Activated T-helper 1 cell treated with anti-CD3 and anti-CD28 coated beads, Interleukin-12 subunit alpha, Interleukin-12 subunit beta, Interleukin-2, Interleukin-4 antibody, amounts not matched to agents 30 ng/mL and 10 ng/mL and 1 ng/mL, durations not matched to agents 14 hours and 24 hours and 36 hours (primary cell): Measurements from ENCODE around the gene GEMIN2. TPM values are rescaled to one million over a fixed set of nuclear protein-coding genes. Genes with fewer than 3 reads are reported as not detected.
A peak's percentile ranks its signal among the peaks of the same experiment; 100 is the strongest.
"Not testable (repeated sequence)": the region's sequence is repeated elsewhere in the genome, so short reads cannot be mapped to it uniquely, and the experiment has no call there.

Source experiments
- DNase-seq: peaks from one replicate; pipeline ENCODE4 v3.0.0; 2021; ENCODE audit warnings: low spot score
- H3K27ac Mint-ChIP-seq: one replicate; pipeline ENCODE4 v1.8.0; 2021; ENCODE audit warnings: mild to moderate bottlenecking, mixed read lengths
- H3K27me3 Mint-ChIP-seq: one replicate; pipeline ENCODE4 v1.8.0; 2022; ENCODE audit warnings: mild to moderate bottlenecking, moderate library complexity, mixed read lengths; ENCODE audit not compliant: insufficient read depth
- H3K36me3 Mint-ChIP-seq: one replicate; pipeline ENCODE4 v1.8.0; 2021; ENCODE audit warnings: low read depth, mixed read lengths
- H3K4me1 Mint-ChIP-seq: one replicate; pipeline ENCODE4 v1.8.0; 2021; ENCODE audit warnings: low read depth, mixed read lengths
- H3K4me3 Mint-ChIP-seq: one replicate; pipeline ENCODE4 v1.8.0; 2021; ENCODE audit warnings: mild to moderate bottlenecking, moderate library complexity, mixed read lengths
- H3K9me3 Mint-ChIP-seq: one replicate; pipeline ENCODE4 v1.8.0; 2021; ENCODE audit warnings: mixed read lengths
- intact Hi-C: fragments of 100-400 bp; cut with micrococcal nuclease; formaldehyde crosslinking; loops from one replicate; pipeline ENCODE4 v1.15.1; 2024
- total RNA-seq: library from RNA; stranded (reverse); gene quantifications from 2 replicates; pipeline ENCODE4 v1.2.3, GENCODE V29; 2022

The GEMIN2 gene
- total RNA-seq, result 22.2 and 23.7 TPM in 2 replicates

GRCh38 chr14:39114073-39114838 is at the start of gene GEMIN2:
TSS of gene GEMIN2 (plus strand) at chr14:39114323. CDS start at chr14:39114339, 16 bp downstream.
- intact Hi-C loops, result loop anchor here (1.0 to 2.0 kb wide), 8 partner anchors 11 to 318 kb away; partner anchors contain the start of genes FBXO33, PNN, SEC23A and TRAPPC6B
- H3K4me1 Mint-ChIP-seq, result peaks cover 10% of the 10 kb centered on the region
- peaks cover 9% of the 10 kb centered on the region for H3K36me3 Mint-ChIP-seq

GRCh38 chr14:39069169-39069805 is 44.8 kb upstream of the GEMIN2 start:
- H3K27ac Mint-ChIP-seq, intact Hi-C loops, DNase-seq, H3K27me3 Mint-ChIP-seq, H3K4me3 Mint-ChIP-seq, H3K9me3 Mint-ChIP-seq, H3K4me1 Mint-ChIP-seq: not testable (repeated sequence)
- peaks cover 36% of the 10 kb centered on the region for H3K36me3 Mint-ChIP-seq

More at GRCh38 chr14:39114073-39114838, at the start of gene GEMIN2:
- Mint-ChIP-seq H3K27me3 (no peaks in the 10 kb centered on the region), H3K9me3 (no peaks in the 10 kb centered on the region), H3K4me3 (peak within 1 kb of the TSS; percentile 92), H3K27ac (peak within 1 kb of the TSS; percentile 96)
- DNase-seq, result peak; percentile 94

DNA sequence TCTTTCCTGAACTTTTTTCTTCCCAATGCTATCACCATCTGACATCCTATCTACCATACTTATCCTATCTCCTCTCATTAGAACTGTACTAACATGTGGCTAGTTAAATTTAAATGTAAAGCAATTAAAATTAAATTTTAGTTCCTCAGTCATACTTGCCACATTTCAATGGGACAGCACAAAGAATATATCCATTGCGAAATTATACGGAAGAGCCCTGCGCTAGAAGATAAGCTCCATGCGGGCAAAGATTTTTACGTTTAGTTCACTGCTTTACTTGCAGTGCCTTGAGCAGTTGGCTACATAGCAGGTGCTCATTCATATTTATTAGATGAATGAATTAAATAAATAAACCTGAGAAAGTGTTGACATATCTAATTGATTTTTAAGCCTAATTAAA is 44.2 kb upstream of the GEMIN2 start:
- Mint-ChIP-seq H3K27ac (no peak overlapping the region), H3K36me3 (peaks cover 35% of the 10 kb centered on the region), H3K4me1 (no peaks in the 10 kb centered on the region), H3K9me3 (no peaks in the 10 kb centered on the region), H3K27me3 (no peaks in the 10 kb centered on the region), H3K4me3 (no peak overlapping the region)
- intact Hi-C loops, result no loop called here
- DNase-seq, result no peak

DNA sequence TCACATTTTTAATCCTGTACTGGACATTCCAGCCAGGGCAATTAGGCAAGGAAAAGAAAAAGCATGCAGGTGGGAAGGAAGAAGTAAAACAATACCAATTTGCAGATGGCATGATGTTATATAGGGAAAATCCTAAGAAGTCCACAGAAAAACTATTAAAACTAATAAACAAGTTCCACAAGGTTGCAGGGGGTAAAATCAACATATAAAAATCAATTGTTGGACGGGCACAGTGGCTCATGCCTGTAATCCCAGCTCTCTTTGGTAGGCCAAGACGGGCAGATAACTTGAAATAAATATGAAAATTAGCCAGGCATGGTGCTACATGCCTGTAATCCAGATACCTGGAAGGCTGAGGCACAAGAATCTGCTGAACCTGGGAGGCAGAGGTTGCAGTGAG is 43.0 kb upstream of the GEMIN2 start:
- no peaks in the 10 kb centered on the region for H3K4me1 Mint-ChIP-seq
- no peaks in the 10 kb centered on the region for H3K27me3 Mint-ChIP-seq
- H3K9me3 Mint-ChIP-seq, result no peaks in the 10 kb centered on the region
- intact Hi-C loops, result no loop called here
- no peak overlapping the region for H3K4me3 Mint-ChIP-seq
- H3K36me3 Mint-ChIP-seq, result peaks cover 37% of the 10 kb centered on the region
- no peak for DNase-seq
- no peak overlapping the region for H3K27ac Mint-ChIP-seq

DNA sequence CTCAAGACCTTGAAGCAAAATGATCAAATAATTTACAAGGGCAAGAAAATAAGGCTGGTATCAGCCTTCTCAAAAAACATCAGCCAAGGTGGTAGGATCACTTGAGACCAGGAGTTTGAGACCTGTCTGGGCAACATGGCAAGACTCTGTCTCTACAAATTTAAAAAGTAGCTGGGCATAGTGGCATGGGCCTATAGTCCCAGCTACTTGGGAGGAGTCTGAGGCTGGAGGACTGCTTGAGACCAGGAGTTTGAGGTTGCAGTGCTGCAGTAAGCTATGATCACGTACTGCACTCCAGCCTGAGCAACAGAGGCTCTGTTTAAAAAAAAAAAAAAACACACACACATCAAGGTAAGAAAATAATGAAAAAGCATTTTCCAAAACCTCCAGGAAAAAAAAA is 33.2 kb upstream of the GEMIN2 start:
- Mint-ChIP-seq H3K4me1 (peaks cover 5% of the 10 kb centered on the region), H3K4me3 (no peak overlapping the region), H3K9me3 (no peaks in the 10 kb centered on the region), H3K36me3 (peaks cover 46% of the 10 kb centered on the region), H3K27me3 (no peaks in the 10 kb centered on the region), H3K27ac (no peak overlapping the region)
- DNase-seq, result no peak
- intact Hi-C loops, result no loop called here

GRCh38 chr14:39083127-39083526 is 31.0 kb upstream of the GEMIN2 start:
- Mint-ChIP-seq H3K36me3 (peaks cover 53% of the 10 kb centered on the region), H3K4me1 (peaks cover 3% of the 10 kb centered on the region), H3K27me3 (no peaks in the 10 kb centered on the region), H3K9me3 (no peaks in the 10 kb centered on the region), H3K4me3 (no peak overlapping the region), H3K27ac (no peak overlapping the region)
- intact Hi-C loops, result no loop called here
- DNase-seq, result no peak

DNA sequence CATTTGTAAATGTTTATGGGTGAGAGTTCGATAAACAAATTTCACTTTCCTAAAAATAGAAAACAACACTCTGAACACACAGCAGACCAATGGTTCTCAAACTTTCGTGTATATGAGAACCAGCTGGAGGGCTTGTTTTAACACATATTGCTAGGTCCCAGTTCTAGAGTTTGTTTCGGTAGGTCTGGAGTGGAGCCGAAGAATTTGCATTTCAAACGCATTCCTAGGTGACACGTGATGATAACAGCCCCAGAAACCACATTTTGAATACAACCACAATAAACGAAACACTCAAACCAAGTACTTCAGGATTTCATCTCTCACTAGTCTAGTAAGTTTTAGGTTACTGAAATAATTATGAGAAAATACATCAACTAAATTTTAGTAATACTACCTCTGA is 28.2 kb upstream of the GEMIN2 start:
- DNase-seq, result no peak
- Mint-ChIP-seq H3K27ac (no peak overlapping the region), H3K36me3 (peaks cover 58% of the 10 kb centered on the region), H3K27me3 (no peaks in the 10 kb centered on the region), H3K4me3 (no peak overlapping the region), H3K9me3 (no peaks in the 10 kb centered on the region), H3K4me1 (no peaks in the 10 kb centered on the region)
- intact Hi-C loops, result no loop called here

- Mint-ChIP-seq H3K4me1 (peaks cover 11% of the 10 kb centered on the region), H3K36me3 (peaks cover 63% of the 10 kb centered on the region), H3K4me3 (no peak overlapping the region), H3K27me3 (no peaks in the 10 kb centered on the region), H3K27ac (no peak overlapping the region), H3K9me3 (no peaks in the 10 kb centered on the region)
- no peak for DNase-seq
- intact Hi-C loops, result no loop called here
Observed at GRCh38 chr14:39087493-39087892, 26.6 kb upstream of the GEMIN2 start.

- Mint-ChIP-seq H3K36me3 (peaks cover 50% of the 10 kb centered on the region), H3K4me1 (peaks cover 20% of the 10 kb centered on the region), H3K9me3 (no peaks in the 10 kb centered on the region), H3K4me3 (no peak overlapping the region), H3K27me3 (no peaks in the 10 kb centered on the region), H3K27ac (no peak overlapping the region)
- no peak for DNase-seq
- intact Hi-C loops, result no loop called here
Observed at GRCh38 chr14:39090548-39091111, 23.5 kb upstream of the GEMIN2 start.

DNA sequence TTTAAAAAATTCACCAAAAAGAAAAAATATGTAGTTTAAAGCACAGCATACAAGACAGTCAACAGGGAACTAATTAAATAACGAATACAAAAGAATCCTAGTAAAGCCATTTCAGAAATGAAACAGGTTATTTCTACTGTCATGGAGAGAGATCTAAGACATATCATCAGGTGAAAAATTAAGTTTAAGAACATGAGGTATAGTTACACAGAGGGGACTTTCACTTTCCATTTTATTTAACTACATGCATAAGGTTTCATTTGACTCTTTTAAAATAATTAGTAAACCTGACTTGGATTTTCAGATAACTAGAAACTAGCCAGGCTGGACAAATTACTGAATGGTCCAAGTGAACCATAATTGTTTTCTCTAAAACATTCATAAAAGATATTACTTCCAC is 22.4 kb upstream of the GEMIN2 start:
- DNase-seq, result no peak

GRCh38 chr14:39094515-39094914 is 19.6 kb upstream of the GEMIN2 start:
- Mint-ChIP-seq H3K36me3 (peaks cover 33% of the 10 kb centered on the region), H3K27ac (peak overlapping the region; percentile 71), H3K9me3 (no peaks in the 10 kb centered on the region), H3K27me3 (no peaks in the 10 kb centered on the region), H3K4me3 (no peak overlapping the region), H3K4me1 (peaks cover 37% of the 10 kb centered on the region)
- DNase-seq, result no peak
- intact Hi-C loops, result no loop called here

More for the DNA sequence above, 22.4 kb upstream of the GEMIN2 start:
- H3K9me3 Mint-ChIP-seq, result no peaks in the 10 kb centered on the region
- no peaks in the 10 kb centered on the region for H3K27me3 Mint-ChIP-seq
- peak overlapping the region; percentile 31 for H3K27ac Mint-ChIP-seq
- intact Hi-C loops, result no loop called here
- peaks cover 43% of the 10 kb centered on the region for H3K36me3 Mint-ChIP-seq
- peaks cover 20% of the 10 kb centered on the region for H3K4me1 Mint-ChIP-seq
- H3K4me3 Mint-ChIP-seq, result no peak overlapping the region

- H3K36me3 Mint-ChIP-seq, result peaks cover 17% of the 10 kb centered on the region
- H3K9me3 Mint-ChIP-seq, result no peaks in the 10 kb centered on the region
- H3K27me3 Mint-ChIP-seq, result no peaks in the 10 kb centered on the region
- no peak for DNase-seq
- H3K4me3 Mint-ChIP-seq, result no peak overlapping the region
- H3K4me1 Mint-ChIP-seq, result peaks cover 50% of the 10 kb centered on the region
- intact Hi-C loops, result loop anchor here (2.0 kb wide), 1 partner anchor 18 kb away; the partner anchor contains the start of gene GEMIN2
- H3K27ac Mint-ChIP-seq, result peak overlapping the region; percentile 83
Observed at GRCh38 chr14:39097159-39097558, 17.0 kb upstream of the GEMIN2 start.

DNA sequence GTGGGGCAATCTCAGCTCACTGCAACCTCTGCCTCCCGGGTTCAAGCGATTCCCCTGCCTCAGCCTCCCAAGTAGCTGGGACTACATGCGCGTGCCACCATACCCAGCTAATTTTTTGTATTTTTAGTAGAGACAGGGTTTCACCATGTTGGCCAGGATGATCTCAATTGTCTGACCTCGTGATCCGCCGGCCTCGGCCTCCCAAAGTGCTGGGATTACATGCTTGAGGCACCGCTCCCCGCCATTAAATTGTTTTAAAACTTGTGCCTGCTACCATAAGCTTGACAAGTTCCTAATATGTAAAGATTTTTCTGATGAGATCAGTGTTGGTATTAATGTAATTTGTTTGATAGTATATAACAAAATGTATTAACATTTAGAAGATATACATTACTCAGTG is 14.9 kb upstream of the GEMIN2 start:
- intact Hi-C loops, H3K4me3 Mint-ChIP-seq, DNase-seq, H3K27ac Mint-ChIP-seq, H3K9me3 Mint-ChIP-seq, H3K27me3 Mint-ChIP-seq: not testable (repeated sequence)
- H3K4me1 Mint-ChIP-seq, result peaks cover 58% of the 10 kb centered on the region
- peaks cover 21% of the 10 kb centered on the region for H3K36me3 Mint-ChIP-seq
